OCI-LY1 (cell line): ENCODE measurements around the gene NLRP3.

ENCODE experiments used
- H2AFZ ChIP-seq: fragments of 200-600 bp; sonication (generic), shearing (Covaris generic); 2 replicates; pipeline ENCODE4 v1.6.0; 2014; ENCODE audit warnings: antibody characterized with exemption, mild to moderate bottlenecking, low read length
- H3F3A ChIP-seq: fragments of 200-600 bp; sonication (generic), shearing (Covaris generic); 2 replicates; pipeline ENCODE4 v1.6.0; 2014; ENCODE audit warnings: mild to moderate bottlenecking, antibody characterized with exemption, low read length, moderate library complexity; ENCODE audit not compliant: insufficient read depth
- H3K27ac ChIP-seq: fragments of 200-600 bp; sonication (generic); 2 replicates; pipeline ENCODE4 v1.5.1; 2014; ENCODE audit warnings: low read length, mixed run types, mild to moderate bottlenecking, low read depth; ENCODE audit not compliant: poor library complexity, severe bottlenecking
- H3K27me3 ChIP-seq: fragments of 200-600 bp; sonication (generic); 2 replicates; pipeline ENCODE4 v1.6.0; 2014; ENCODE audit warnings: antibody characterized with exemption, mild to moderate bottlenecking, low read length, moderate library complexity; ENCODE audit not compliant: insufficient read depth
- H3K36me3 ChIP-seq: fragments of 200-600 bp; sonication (generic); 2 replicates; pipeline ENCODE4 v1.6.1; 2014; ENCODE audit warnings: mild to moderate bottlenecking, antibody characterized with exemption, low read length, moderate library complexity, mixed read lengths; ENCODE audit not compliant: insufficient read depth
- H3K4me1 ChIP-seq: fragments of 200-600 bp; sonication (generic); 2 replicates; pipeline ENCODE4 v1.5.1; 2014; ENCODE audit warnings: mild to moderate bottlenecking, low read length, moderate library complexity; ENCODE audit not compliant: insufficient read depth, severe bottlenecking
- H3K4me2 ChIP-seq: fragments of 200-600 bp; sonication (generic), shearing (Covaris generic); 2 replicates; pipeline ENCODE4 v1.6.1; 2014; ENCODE audit warnings: low read length
- H3K4me3 ChIP-seq: fragments of 200-600 bp; sonication (generic); 2 replicates; pipeline ENCODE4 v1.5.1; 2014; ENCODE audit warnings: low read length, low read depth, mild to moderate bottlenecking, mixed read lengths; ENCODE audit not compliant: poor library complexity, severe bottlenecking
- H3K79me2 ChIP-seq: fragments of 200-600 bp; shearing (Covaris generic); 2 replicates; pipeline ENCODE4 v1.6.1; 2016; ENCODE audit warnings: mixed run types, low read length, mixed read lengths; ENCODE audit not compliant: insufficient read depth
- H3K9ac ChIP-seq: fragments of 200-600 bp; sonication (generic), shearing (Covaris generic); 2 replicates; pipeline ENCODE4 v1.6.1; 2014; ENCODE audit warnings: mild to moderate bottlenecking, low read length, mixed read lengths
- H3K9me2 ChIP-seq: fragments of 200-600 bp; sonication (generic), shearing (Covaris generic); 2 replicates; pipeline ENCODE4 v1.6.1; 2014; ENCODE audit warnings: low read depth, mild to moderate bottlenecking, low read length, mixed read lengths
- H3K9me3 ChIP-seq: fragments of 200-600 bp; shearing (Covaris generic); 2 replicates; pipeline ENCODE4 v1.6.1; 2014; ENCODE audit warnings: low read length, mixed read lengths
- H4K20me1 ChIP-seq: fragments of 200-600 bp; sonication (generic), shearing (Covaris generic); 2 replicates; pipeline ENCODE4 v1.6.0; 2016; ENCODE audit warnings: mild to moderate bottlenecking, low read length; ENCODE audit not compliant: insufficient read depth
- CTCF ChIP-seq: fragments of 200-600 bp; sonication (generic), shearing (Covaris generic); IDR thresholded peaks from 2 replicates; pipeline ENCODE4 v1.5.1; 2017; ENCODE audit warnings: mild to moderate bottlenecking, antibody characterized with exemption, low read length, moderate library complexity, mixed read lengths
- EZH2 ChIP-seq: fragments of 200-600 bp; sonication (generic), shearing (Covaris generic); IDR thresholded peaks from 2 replicates; pipeline ENCODE4 v1.8.0; 2017; ENCODE audit warnings: borderline replicate concordance, mixed run types, mild to moderate bottlenecking, antibody characterized with exemption, low read length, moderate library complexity, mixed read lengths

The NLRP3 gene

GRCh38 chr1:247419336-247419735 lies 3.4 kb downstream of the NLRP3 start:
- no peak overlapping the region for H2AFZ ChIP-seq
- H3K4me1 ChIP-seq, result no peaks in the 10 kb centered on the region
- H3K27me3 ChIP-seq, result no peaks in the 10 kb centered on the region
- no peaks in the 10 kb centered on the region for H3F3A ChIP-seq
- no peaks in the 10 kb centered on the region for H3K9me2 ChIP-seq
- H3K9me3 ChIP-seq, result no peaks in the 10 kb centered on the region
- H3K79me2 ChIP-seq, result no peaks in the 10 kb centered on the region
- no peak overlapping the region for H3K4me2 ChIP-seq
- TF ChIP-seq EZH2, result no peak
- no peak for TF ChIP-seq CTCF
- H3K36me3 ChIP-seq, result no peaks in the 10 kb centered on the region
- no peak overlapping the region for H3K9ac ChIP-seq
- H4K20me1 ChIP-seq, result no peaks in the 10 kb centered on the region
- no peak overlapping the region for H3K27ac ChIP-seq
- H3K4me3 ChIP-seq, result no peak overlapping the region

- no peaks in the 10 kb centered on the region for H3K9me2 ChIP-seq
- no peaks in the 10 kb centered on the region for H3K36me3 ChIP-seq
- H3K4me1 ChIP-seq, result no peaks in the 10 kb centered on the region
- H3K27me3 ChIP-seq, result peaks cover 3% of the 10 kb centered on the region; the same call in 1 of the 2 replicates
- H2AFZ ChIP-seq, result no peak overlapping the region
- no peak overlapping the region for H3K9ac ChIP-seq
- no peak overlapping the region for H3K27ac ChIP-seq
- TF ChIP-seq EZH2, result no peak
- no peak overlapping the region for H3K4me2 ChIP-seq
- H3K79me2 ChIP-seq, result no peaks in the 10 kb centered on the region
- no peaks in the 10 kb centered on the region for H4K20me1 ChIP-seq
- H3K9me3 ChIP-seq, result no peaks in the 10 kb centered on the region
- H3F3A ChIP-seq, result no peaks in the 10 kb centered on the region
- H3K4me3 ChIP-seq, result no peak overlapping the region
Measured at GRCh38 chr1:247421074-247421473, 5.1 kb downstream of the NLRP3 start.

DNA sequence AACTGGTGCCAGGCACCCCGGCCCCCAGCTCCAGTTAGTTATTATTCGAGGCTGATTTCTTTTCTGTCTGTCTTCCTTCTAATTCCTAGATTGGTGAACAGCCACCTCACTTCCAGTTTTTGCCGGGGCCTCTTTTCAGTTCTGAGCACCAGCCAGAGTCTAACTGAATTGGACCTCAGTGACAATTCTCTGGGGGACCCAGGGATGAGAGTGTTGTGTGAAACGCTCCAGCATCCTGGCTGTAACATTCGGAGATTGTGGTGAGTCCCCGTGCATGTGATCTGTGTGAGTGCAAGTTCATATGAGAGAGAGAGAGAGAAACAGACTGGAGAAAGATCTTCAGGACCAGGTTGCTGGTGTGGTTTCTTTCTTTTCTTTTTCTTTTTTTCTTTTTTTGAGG lies 13.5 kb downstream of the NLRP3 start:
- Histone ChIP-seq H3K27ac (no peak overlapping the region), H3K9me3 (no peaks in the 10 kb centered on the region), H3K9me2 (no peaks in the 10 kb centered on the region), H3K27me3 (peaks cover 7% of the 10 kb centered on the region; the same call in 1 of the 2 replicates), H3K36me3 (no peaks in the 10 kb centered on the region), H2AFZ (no peak overlapping the region), H3K9ac (no peak overlapping the region), H3F3A (no peaks in the 10 kb centered on the region), H3K4me1 (no peaks in the 10 kb centered on the region), H3K4me2 (no peak overlapping the region), H3K4me3 (no peak overlapping the region), H4K20me1 (no peaks in the 10 kb centered on the region), H3K79me2 (no peaks in the 10 kb centered on the region)
- TF ChIP-seq EZH2 (no peak), CTCF (no peak)

DNA sequence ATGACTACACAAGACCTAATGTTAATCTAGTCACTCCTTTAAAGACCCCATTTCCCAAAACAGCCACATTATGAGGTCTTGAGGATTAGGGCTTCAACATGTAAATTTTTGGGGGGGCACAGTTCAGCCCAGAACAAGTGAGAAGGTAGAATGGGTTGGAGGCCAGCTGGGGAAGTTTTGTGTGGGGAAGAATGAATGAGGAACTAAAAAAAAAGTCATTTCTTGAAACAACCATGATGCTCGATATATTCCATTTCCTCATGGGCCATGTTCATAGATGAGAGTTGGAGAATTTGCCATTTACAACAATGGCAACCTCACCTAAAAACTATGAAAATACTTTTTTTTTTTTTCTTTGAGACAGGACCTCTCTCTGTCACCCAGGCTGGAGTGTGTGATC lies 14.5 kb downstream of the NLRP3 start:
- Histone ChIP-seq H3K9me3 (no peaks in the 10 kb centered on the region), H3K27ac (no peak overlapping the region), H3K4me1 (no peaks in the 10 kb centered on the region), H3F3A (no peaks in the 10 kb centered on the region), H3K4me2 (no peak overlapping the region), H3K4me3 (no peak overlapping the region), H3K9ac (no peak overlapping the region), H3K9me2 (no peaks in the 10 kb centered on the region), H4K20me1 (no peaks in the 10 kb centered on the region), H3K79me2 (no peaks in the 10 kb centered on the region), H3K36me3 (no peaks in the 10 kb centered on the region), H2AFZ (no peak overlapping the region), H3K27me3 (peaks cover 4% of the 10 kb centered on the region; the same call in 1 of the 2 replicates)
- TF ChIP-seq CTCF (no peak), EZH2 (no peak)
